Measurements from ENCODE around the gene TUBB. TPM values are rescaled to one million over a fixed set of nuclear protein-coding genes. Genes with fewer than 3 reads are reported as not detected.

Gene TUBB
- total RNA-seq, 1 donor from 2014 or later, result 537 TPM

DNA sequence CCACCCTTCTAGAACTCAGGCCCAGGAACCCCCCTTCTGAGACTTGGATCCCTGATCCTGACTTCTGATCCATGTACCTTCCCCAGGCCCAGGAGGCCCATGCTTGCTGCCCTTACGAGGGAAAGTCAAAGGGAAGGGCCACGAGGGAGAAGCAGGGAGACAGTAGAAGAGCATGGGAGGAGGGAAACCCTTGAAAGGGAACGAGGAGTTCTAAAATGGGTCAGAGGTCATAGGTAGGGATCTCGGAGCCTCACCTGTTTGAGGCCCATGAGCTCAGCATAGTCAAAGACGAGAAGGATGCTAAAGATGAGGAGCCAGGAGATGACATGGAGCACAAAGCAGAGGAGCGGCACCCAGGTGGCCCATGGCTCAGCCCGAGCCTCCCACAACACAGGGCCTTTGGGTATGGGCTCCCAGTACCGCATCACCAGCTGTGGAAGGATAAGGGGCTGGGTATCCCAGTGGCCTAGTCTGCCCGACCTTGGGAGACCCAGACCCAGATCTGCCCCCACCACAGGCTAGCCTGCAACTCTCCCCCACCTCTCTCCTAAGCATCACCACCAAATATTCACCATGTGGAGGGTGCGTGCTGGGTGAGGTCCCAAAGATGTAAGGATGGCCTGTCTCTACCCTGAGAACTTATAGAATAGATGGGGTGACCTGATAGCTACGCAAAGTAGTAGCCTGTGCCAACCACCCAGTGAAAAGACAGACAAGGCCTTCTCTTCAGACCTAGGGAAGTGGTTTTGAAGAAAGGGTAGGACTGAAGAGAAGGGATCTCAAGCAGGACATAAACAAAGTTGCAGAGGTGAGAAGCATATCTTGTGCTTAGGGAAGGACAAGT is 30.9 kb upstream of the TUBB start:
- Histone ChIP-seq H3K4me3 (no peak overlapping the region), H3K27ac (peak overlapping the region; percentile 99), H3K36me3 (no peaks in the 10 kb centered on the region), H3K9me3 (no peaks in the 10 kb centered on the region), H3K27me3 (no peaks in the 10 kb centered on the region), H3K4me1 (peaks cover 7 to 27% of the 10 kb centered on the region in 2 donors)
- intact Hi-C loops (cut with DNase I), result no loop called here
- DNase-seq (ENCODE audit: low spot score in 2 of 2), result no peak
- TF ChIP-seq, protein P1, sequence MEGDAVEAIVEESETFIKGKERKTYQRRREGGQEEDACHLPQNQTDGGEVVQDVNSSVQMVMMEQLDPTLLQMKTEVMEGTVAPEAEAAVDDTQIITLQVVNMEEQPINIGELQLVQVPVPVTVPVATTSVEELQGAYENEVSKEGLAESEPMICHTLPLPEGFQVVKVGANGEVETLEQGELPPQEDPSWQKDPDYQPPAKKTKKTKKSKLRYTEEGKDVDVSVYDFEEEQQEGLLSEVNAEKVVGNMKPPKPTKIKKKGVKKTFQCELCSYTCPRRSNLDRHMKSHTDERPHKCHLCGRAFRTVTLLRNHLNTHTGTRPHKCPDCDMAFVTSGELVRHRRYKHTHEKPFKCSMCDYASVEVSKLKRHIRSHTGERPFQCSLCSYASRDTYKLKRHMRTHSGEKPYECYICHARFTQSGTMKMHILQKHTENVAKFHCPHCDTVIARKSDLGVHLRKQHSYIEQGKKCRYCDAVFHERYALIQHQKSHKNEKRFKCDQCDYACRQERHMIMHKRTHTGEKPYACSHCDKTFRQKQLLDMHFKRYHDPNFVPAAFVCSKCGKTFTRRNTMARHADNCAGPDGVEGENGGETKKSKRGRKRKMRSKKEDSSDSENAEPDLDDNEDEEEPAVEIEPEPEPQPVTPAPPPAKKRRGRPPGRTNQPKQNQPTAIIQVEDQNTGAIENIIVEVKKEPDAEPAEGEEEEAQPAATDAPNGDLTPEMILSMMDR (IDR thresholded peaks at IDR 0.05), result no peak

DNA sequence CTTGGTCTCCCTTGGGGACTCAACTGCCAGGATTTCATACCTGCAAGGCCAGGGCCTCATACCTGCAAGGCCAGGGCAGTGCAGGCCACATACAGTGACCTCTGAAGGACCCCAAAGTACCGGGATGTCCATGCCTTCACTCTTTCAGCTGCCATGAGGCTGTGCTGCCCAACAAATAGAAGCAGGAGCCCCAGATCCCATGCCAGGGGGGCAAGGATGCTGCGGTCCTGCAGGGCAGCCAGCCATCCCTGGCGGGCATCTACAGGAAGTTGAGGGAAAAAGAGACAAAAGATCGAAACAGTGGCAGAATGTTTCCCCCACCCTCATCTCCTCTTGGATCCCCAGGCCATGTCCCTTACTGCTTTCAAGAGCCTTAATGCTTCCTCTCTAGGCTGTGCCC is 30.2 kb upstream of the TUBB start:
- intact Hi-C loops (cut with DNase I), result no loop called here
- H3K27ac ChIP-seq, result peak overlapping the region; percentile 99
- H3K4me1 ChIP-seq, result peaks cover 7 to 29% of the 10 kb centered on the region in 2 donors
- DNase-seq (ENCODE audit: low spot score in 2 of 2), result no peak
- peak overlapping the region; percentile 66 to 79 for H3K4me3 ChIP-seq
- TF ChIP-seq, protein P1 (IDR thresholded peaks at IDR 0.05), result no peak
- no peaks in the 10 kb centered on the region for H3K9me3 ChIP-seq
- H3K27me3 ChIP-seq, result no peaks in the 10 kb centered on the region
- H3K36me3 ChIP-seq, result no peaks in the 10 kb centered on the region

DNA sequence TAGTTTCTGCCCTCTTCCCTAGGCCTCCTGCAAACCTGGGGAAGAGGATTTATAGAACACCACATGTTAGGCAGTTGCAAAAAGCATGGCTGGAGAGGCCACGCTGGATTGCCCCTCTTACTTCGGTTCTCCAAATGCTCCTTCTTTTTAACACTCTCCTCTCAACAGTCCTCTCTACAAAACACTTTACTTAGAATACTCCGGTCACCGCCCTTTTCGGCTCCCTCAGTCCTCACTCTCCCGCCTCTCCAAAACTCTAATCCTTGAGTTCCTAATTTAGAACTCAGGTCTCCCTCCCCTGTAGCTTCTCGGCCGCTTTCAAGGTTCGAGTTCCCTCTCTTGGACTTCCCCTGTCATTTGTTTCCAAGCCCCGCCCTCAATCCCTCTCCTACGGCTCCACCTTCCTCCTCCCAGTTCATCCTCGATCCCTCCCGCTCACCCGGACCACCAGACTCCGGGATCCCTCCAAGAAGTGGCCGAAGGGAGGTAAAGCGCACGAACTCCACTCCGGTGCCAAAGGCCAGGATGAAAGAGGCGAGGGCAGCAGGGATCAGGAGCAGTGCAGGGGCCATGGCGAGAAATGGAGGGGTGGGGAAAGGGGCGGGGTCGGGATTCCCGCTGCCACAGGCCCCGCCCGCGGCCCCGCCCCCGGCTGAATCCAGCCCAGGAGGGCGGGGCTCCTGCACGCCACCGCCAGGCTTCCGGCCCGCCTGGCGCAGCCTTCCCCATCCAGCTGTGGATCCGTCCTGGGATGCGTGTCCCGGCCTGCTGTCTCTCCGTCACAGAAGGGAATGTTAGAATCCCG is 29.5 kb upstream of the TUBB start, which contains the start of gene NRM:
Gene NRM (minus strand): TSS at position 582 of the 805 bp plus-strand sequence. CDS start 10 bp downstream, at position 572.
- Histone ChIP-seq H3K27me3 (no peaks in the 10 kb centered on the region), H3K4me3 (peak within 1 kb of the TSS; percentile 66 to 79), H3K27ac (peak within 1 kb of the TSS; percentile 99), H3K9me3 (no peaks in the 10 kb centered on the region), H3K4me1 (peaks cover 7 to 31% of the 10 kb centered on the region in 2 donors), H3K36me3 (no peaks in the 10 kb centered on the region)
- DNase-seq (ENCODE audit: low spot score in 2 of 2), result peak; percentile 46 to 92
- TF ChIP-seq, protein P1 (IDR thresholded peaks at IDR 0.05), result no peak
- intact Hi-C loops (cut with DNase I), result loop anchor here (1.0 kb wide), 1 partner anchor 27 kb away; the partner anchor contains the start of gene MDC1

DNA sequence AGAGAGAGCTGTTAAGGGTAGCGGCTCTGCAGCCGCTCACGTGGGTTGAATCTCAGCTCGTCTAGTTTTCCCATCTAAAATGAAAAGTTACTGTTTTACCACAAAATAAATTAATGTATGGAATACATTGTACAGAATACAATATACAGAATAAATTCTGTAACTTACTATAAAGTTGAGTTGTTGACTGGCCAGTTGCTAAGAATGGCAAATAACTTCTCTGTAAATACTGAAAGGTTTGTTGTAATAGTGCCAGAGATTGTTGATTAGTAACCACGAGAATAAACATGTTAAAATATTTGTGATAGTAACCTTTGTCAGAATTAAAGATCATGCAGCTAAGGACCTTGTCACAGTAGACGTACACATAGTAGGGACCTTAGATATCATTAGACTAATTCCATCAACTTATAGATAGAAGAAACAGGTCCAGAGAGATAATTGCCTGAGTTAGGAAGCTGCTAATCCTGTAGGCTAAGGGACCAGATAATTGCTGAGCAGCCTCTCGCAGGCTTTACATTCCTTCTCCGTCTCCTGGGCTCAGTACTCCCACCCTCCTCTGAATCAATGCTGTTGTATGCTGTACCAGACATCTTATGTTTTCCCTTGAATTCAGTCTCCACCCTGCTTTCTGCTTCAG is 28.8 kb upstream of the TUBB start:
- no peak for DNase-seq (ENCODE audit: low spot score in 2 of 2)
- intact Hi-C loops (cut with DNase I), result loop anchor here (1.0 kb wide), 1 partner anchor 26 kb away; the partner anchor contains the start of gene MDC1
- peaks cover 7 to 36% of the 10 kb centered on the region in 2 donors for H3K4me1 ChIP-seq
- peak overlapping the region; percentile 99 for H3K27ac ChIP-seq
- H3K9me3 ChIP-seq, result no peaks in the 10 kb centered on the region
- H3K36me3 ChIP-seq, result no peaks in the 10 kb centered on the region
- TF ChIP-seq, protein P1 (IDR thresholded peaks at IDR 0.05), result no peak
- H3K27me3 ChIP-seq, result no peaks in the 10 kb centered on the region
- H3K4me3 ChIP-seq, result peak overlapping the region; percentile 66 to 79

DNA sequence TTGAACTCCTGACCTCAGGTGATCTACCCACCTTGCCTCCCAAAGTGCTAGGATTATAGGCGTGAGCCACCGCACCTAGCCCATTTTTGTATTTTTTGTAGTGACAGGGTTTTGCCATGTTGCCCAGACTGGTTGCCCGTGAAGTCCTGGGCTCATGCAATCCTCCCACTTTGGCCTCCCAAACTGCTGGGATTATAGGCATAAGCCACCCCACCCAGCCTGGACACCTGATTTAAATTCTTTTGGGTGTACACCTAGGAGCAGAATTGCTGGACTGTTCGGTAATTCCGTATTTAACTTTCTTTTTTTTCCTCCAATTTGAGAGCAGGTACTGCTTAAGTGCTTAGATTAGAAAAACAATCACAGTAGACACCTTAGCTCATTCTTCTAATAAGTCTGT is 23.7 kb upstream of the TUBB start:
- no peak for DNase-seq (ENCODE audit: low spot score in 2 of 2)
- Histone ChIP-seq H3K27ac (peak overlapping the region in 1 of 2 donors; percentile 3), H3K4me1 (peaks cover 0 to 9% of the 10 kb centered on the region in 2 donors), H3K9me3 (no peaks in the 10 kb centered on the region), H3K27me3 (no peaks in the 10 kb centered on the region), H3K36me3 (peaks cover 4 to 22% of the 10 kb centered on the region in 2 donors), H3K4me3 (no peak overlapping the region)
- TF ChIP-seq, protein P1 (IDR thresholded peaks at IDR 0.05), result no peak
- intact Hi-C loops (cut with DNase I), result no loop called here
